Measurements from ENCODE around the gene GPRC5C. TPM values are rescaled to one million over a fixed set of nuclear protein-coding genes. Genes with fewer than 3 reads are reported as not detected.

GPRC5C gene
- total and polyA plus RNA-seq, 2 of the 13 experiments (the other 11 are each of a cell fraction or from before 2014, with no cell fraction given) = 85.6 to 300 TPM

DNA sequence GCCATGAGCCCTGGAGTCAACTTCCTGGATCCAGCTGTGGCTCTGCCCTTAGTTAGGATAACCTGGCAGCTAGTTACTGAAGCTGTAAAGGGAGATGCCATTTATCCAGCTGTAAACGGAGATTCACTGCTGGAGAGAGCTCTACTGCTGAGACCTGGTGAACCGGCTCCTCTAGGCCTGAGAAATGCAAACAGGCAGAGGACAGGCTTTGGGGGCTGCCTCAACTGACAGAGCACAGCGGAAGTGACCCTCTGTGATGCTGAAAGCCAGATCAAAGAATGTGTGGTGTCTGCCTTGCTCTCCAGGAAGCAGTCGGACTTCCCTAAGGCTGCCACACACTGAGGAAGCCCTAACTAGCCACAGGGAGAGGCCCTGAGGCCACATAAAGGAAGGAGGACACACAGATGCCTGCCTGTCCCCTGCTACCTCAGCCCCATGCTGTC is 21.9 kb upstream of the GPRC5C start (continued):
- TF ChIP-seq UBTF (CRISPR knock-in tag; IDR thresholded peaks at IDR 0.05) = no peak
- no peak for TF ChIP-seq ZNF232 (CRISPR knock-in tag; IDR thresholded peaks at IDR 0.05; ENCODE audit: borderline replicate concordance)
- no peak for TF ChIP-seq KLF15 (CRISPR knock-in tag; IDR thresholded peaks at IDR 0.05; ENCODE audit: borderline replicate concordance)
- TF ChIP-seq ZBTB43 (CRISPR knock-in tag; conservative IDR thresholded peaks at IDR 0.05) = peak; percentile 22; the same call in 1 of the 2 replicates
- no peak for TF ChIP-seq KDM6A (CRISPR knock-in tag; IDR thresholded peaks at IDR 0.05; ENCODE audit: low read depth)
- TF ChIP-seq MAZ (IDR thresholded peaks at IDR 0.05; ENCODE audit: borderline replicate concordance, low read depth, low read length) = no peak
- TF ChIP-seq MAZ (CRISPR knock-in tag; IDR thresholded peaks at IDR 0.05; ENCODE audit: low read depth) = no peak
- TF ChIP-seq, protein P1, sequence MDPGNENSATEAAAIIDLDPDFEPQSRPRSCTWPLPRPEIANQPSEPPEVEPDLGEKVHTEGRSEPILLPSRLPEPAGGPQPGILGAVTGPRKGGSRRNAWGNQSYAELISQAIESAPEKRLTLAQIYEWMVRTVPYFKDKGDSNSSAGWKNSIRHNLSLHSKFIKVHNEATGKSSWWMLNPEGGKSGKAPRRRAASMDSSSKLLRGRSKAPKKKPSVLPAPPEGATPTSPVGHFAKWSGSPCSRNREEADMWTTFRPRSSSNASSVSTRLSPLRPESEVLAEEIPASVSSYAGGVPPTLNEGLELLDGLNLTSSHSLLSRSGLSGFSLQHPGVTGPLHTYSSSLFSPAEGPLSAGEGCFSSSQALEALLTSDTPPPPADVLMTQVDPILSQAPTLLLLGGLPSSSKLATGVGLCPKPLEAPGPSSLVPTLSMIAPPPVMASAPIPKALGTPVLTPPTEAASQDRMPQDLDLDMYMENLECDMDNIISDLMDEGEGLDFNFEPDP (CRISPR knock-in tag; conservative IDR thresholded peaks at IDR 0.05) = no peak
- no peak for TF ChIP-seq FOXC1 (CRISPR knock-in tag; IDR thresholded peaks at IDR 0.05; ENCODE audit: borderline replicate concordance)
- no peak for TF ChIP-seq FLYWCH1 (CRISPR knock-in tag; IDR thresholded peaks at IDR 0.05)
- no peak for TF ChIP-seq CCAR2 (optimal IDR thresholded peaks at IDR 0.05; ENCODE audit: low read depth, low read length)
- TF ChIP-seq, protein P2, sequence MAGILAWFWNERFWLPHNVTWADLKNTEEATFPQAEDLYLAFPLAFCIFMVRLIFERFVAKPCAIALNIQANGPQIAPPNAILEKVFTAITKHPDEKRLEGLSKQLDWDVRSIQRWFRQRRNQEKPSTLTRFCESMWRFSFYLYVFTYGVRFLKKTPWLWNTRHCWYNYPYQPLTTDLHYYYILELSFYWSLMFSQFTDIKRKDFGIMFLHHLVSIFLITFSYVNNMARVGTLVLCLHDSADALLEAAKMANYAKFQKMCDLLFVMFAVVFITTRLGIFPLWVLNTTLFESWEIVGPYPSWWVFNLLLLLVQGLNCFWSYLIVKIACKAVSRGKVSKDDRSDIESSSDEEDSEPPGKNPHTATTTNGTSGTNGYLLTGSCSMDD (CRISPR knock-in tag; IDR thresholded peaks at IDR 0.05) = no peak
- TF ChIP-seq ZNF501 (CRISPR knock-in tag; IDR thresholded peaks at IDR 0.05) = 0 out of 2 replicates have a peak, but pooled peaks have one; percentile 30
- TF ChIP-seq HMG20B (CRISPR knock-in tag; conservative IDR thresholded peaks at IDR 0.05) = no peak
- TF ChIP-seq ZSCAN29 (CRISPR knock-in tag; conservative IDR thresholded peaks at IDR 0.05) = no peak
- no peak for TF ChIP-seq IRF1 (CRISPR knock-in tag; IDR thresholded peaks at IDR 0.05; ENCODE audit: low read depth)
- TF ChIP-seq ZSCAN30 (CRISPR knock-in tag; IDR thresholded peaks at IDR 0.05) = no peak
- no peak for TF ChIP-seq SP2 (CRISPR knock-in tag; IDR thresholded peaks at IDR 0.05)
- TF ChIP-seq ZNF770 (CRISPR knock-in tag; IDR thresholded peaks at IDR 0.05) = peak; percentile 80
- no peak for TF ChIP-seq ZNF567 (CRISPR knock-in tag; IDR thresholded peaks at IDR 0.05; ENCODE audit: borderline replicate concordance)
- no peak for TF ChIP-seq ZNF788 (CRISPR knock-in tag; IDR thresholded peaks at IDR 0.05; ENCODE audit: borderline replicate concordance)
- TF ChIP-seq KDM3A (CRISPR knock-in tag; IDR thresholded peaks at IDR 0.05; ENCODE audit: low read depth) = no peak

Measured in HepG2 (cell line).